H1 (cell line): ENCODE results near the gene TMEM254. TPM values are rescaled to one million over a fixed set of nuclear protein-coding genes. Genes with fewer than 3 reads are reported as not detected.

Source experiments
- CTCF ChIA-PET: fragments of 300-600 bp; sonication (Branson Sonifier 250); formaldehyde crosslinking; loops from one replicate; lab custom pipeline; 2021; ENCODE audit not compliant: partially characterized antibody; lab: Charles Lee
- POLR2A ChIA-PET: fragments of 300-600 bp; sonication (Branson Sonifier 250); formaldehyde crosslinking; loops from one replicate; lab custom pipeline; 2021; ENCODE audit warnings: inconsistent platforms; ENCODE audit not compliant: partially characterized antibody; lab: Charles Lee
- DNase-seq, 2 experiments: peaks; one replicate each; pipeline versions ENCODE4 v3.0.0 to v3.0.0-alpha.2; 2010 to 2022; ENCODE audit warnings: low spot score in 2 of 2, low read depth in 1 of 2, mixed read lengths in 1 of 2
- FAIRE-seq: peaks from 2 replicates; lab custom pipeline; 2011; peaks lifted over from hg19 to GRCh38; lab: Jason Lieb, UNC
- H2AFZ ChIP-seq: 2 replicates; pipeline ENCODE4 v1.8.1; 2012; ENCODE audit warnings: low read length, inconsistent platforms
- H2AK5ac ChIP-seq: 2 replicates; pipeline ENCODE4 v1.6.1; 2013; ENCODE audit warnings: low read depth, low read length
- H2BK120ac ChIP-seq: replicated peaks from 2 replicates; pipeline ENCODE3; 2013; ENCODE audit warnings: low read depth, low read length, inconsistent platforms
- H2BK12ac ChIP-seq: 2 replicates; pipeline ENCODE4 v1.6.1; 2013; ENCODE audit warnings: low read depth, low read length
- H2BK15ac ChIP-seq: 2 replicates; pipeline ENCODE4 v1.6.1; 2013; ENCODE audit warnings: low read length
- H2BK20ac ChIP-seq: 2 replicates; pipeline ENCODE4 v1.6.1; 2013; ENCODE audit warnings: low read length
- H2BK5ac ChIP-seq: 2 replicates; pipeline ENCODE4 v1.6.1; 2013; ENCODE audit warnings: low read depth, low read length
- H3K14ac ChIP-seq: 2 replicates; pipeline ENCODE4 v1.6.1; 2013; ENCODE audit warnings: inconsistent platforms; ENCODE audit not compliant: insufficient read length
- H3K18ac ChIP-seq: 2 replicates; pipeline ENCODE4 v1.6.1; 2013; ENCODE audit warnings: low read length; ENCODE audit errors: extremely low read depth
- H3K23ac ChIP-seq: 2 replicates; pipeline ENCODE4 v1.6.1; 2013; ENCODE audit warnings: inconsistent platforms; ENCODE audit not compliant: insufficient read length
- H3K23me2 ChIP-seq: 2 replicates; pipeline ENCODE4 v1.6.1; 2013; ENCODE audit warnings: low read depth, low read length
- H3K27ac ChIP-seq: 2 replicates; pipeline ENCODE4 v1.6.1; 2011; ENCODE audit warnings: low read depth, low read length, inconsistent platforms
- H3K27me3 ChIP-seq, 4 experiments: replicated peaks in 1 of 4; 1 replicate in 1 of 4; 2 replicates in 3 of 4; pipeline versions ENCODE4 v1.6.1 to v1.8.1; 2011 to 2013; ENCODE audit warnings: low read length in 3 of 4, mild to moderate bottlenecking in 3 of 4, inconsistent platforms in 2 of 4, mixed read lengths in 2 of 4, moderate library complexity in 1 of 4; ENCODE audit not compliant: control insufficient read depth in 3 of 4, insufficient read depth in 3 of 4; ENCODE audit errors: extremely low read depth in 1 of 4
- H3K36me3 ChIP-seq, 4 experiments: 2 replicates each; pipeline versions ENCODE4 v1.6.1 to v1.8.1; 2011 to 2013; ENCODE audit warnings: mild to moderate bottlenecking in 4 of 4, low read length in 3 of 4, moderate library complexity in 2 of 4, control low read depth in 1 of 4, inconsistent platforms in 1 of 4; ENCODE audit not compliant: insufficient read depth in 4 of 4, control insufficient read depth in 2 of 4
- H3K4ac ChIP-seq: replicated peaks from 2 replicates; pipeline ENCODE3; 2013; ENCODE audit warnings: low read length, low read depth, mixed read lengths, inconsistent platforms; ENCODE audit not compliant: insufficient read length
- H3K4me1 ChIP-seq, 4 experiments: replicated peaks in 1 of 4; 1 replicate in 1 of 4; 2 replicates in 3 of 4; pipeline versions ENCODE4 v1.6.1 to v1.8.1; 2011 to 2013; ENCODE audit warnings: low read length in 3 of 4, inconsistent platforms in 2 of 4, mixed read lengths in 1 of 4; ENCODE audit not compliant: insufficient read depth in 4 of 4, control insufficient read depth in 3 of 4
- H3K4me2 ChIP-seq, 2 experiments: 2 replicates each; pipeline versions ENCODE4 v1.6.1 to v1.8.1; 2011 to 2013; ENCODE audit warnings: low read depth in 2 of 2, low read length in 2 of 2, control low read depth in 1 of 2, inconsistent platforms in 1 of 2, mild to moderate bottlenecking in 1 of 2; ENCODE audit not compliant: insufficient read depth in 1 of 2
- H3K4me3 ChIP-seq, 4 experiments: fragments of 200-600, 300-600 bp in 1 of 4; sonication (generic), shearing (Covaris generic), sonication (Bioruptor Twin) in 1 of 4; 2 replicates each; pipeline versions ENCODE4 v1.5.1 to v1.8.1; 2011 to 2016; ENCODE audit warnings: low read length in 4 of 4, low read depth in 3 of 4, control low read depth in 2 of 4, inconsistent platforms in 2 of 4, mild to moderate bottlenecking in 2 of 4, mixed read lengths in 1 of 4, moderate library complexity in 1 of 4; ENCODE audit not compliant: insufficient read depth in 2 of 4; ENCODE audit errors: extremely low read depth in 1 of 4
- H3K56ac ChIP-seq: replicated peaks from 2 replicates; pipeline ENCODE3; 2013; ENCODE audit warnings: low read depth, mild to moderate bottlenecking, mixed read lengths, low read length, inconsistent platforms; ENCODE audit not compliant: insufficient read length
- H3K79me1 ChIP-seq: 2 replicates; pipeline ENCODE4 v1.6.1; 2013; ENCODE audit warnings: low read depth, low read length, control low read depth
- H3K79me2 ChIP-seq, 2 experiments: 2 replicates each; pipeline versions ENCODE4 v1.6.1 to v1.8.1; 2012 to 2013; ENCODE audit warnings: low read length in 2 of 2, mild to moderate bottlenecking in 2 of 2, inconsistent platforms in 1 of 2; ENCODE audit not compliant: insufficient read depth in 2 of 2, control insufficient read depth in 1 of 2
- H3K9ac ChIP-seq, 4 experiments: replicated peaks in 1 of 4; 1 replicate in 1 of 4; 2 replicates in 3 of 4; pipeline versions ENCODE4 v1.6.1 to v1.8.1; 2011 to 2013; ENCODE audit warnings: low read depth in 3 of 4, low read length in 3 of 4, control low read depth in 2 of 4, mild to moderate bottlenecking in 2 of 4, moderate library complexity in 2 of 4, inconsistent platforms in 1 of 4; ENCODE audit errors: extremely low read depth in 1 of 4
- H3K9me3 ChIP-seq, 2 experiments: 2 replicates each; pipeline versions ENCODE4 v1.6.1 to v1.8.1; 2012 to 2013; ENCODE audit warnings: mild to moderate bottlenecking in 2 of 2, moderate library complexity in 2 of 2, control low read depth in 1 of 2, inconsistent platforms in 1 of 2, low read depth in 1 of 2, low read length in 1 of 2, mixed read lengths in 1 of 2; ENCODE audit not compliant: insufficient read depth in 2 of 2
- H4K20me1 ChIP-seq, 2 experiments: replicated peaks in 1 of 2; 2 replicates each; pipeline versions ENCODE3 to v1.8.1; 2011 to 2013; ENCODE audit warnings: inconsistent platforms in 2 of 2, low read length in 2 of 2, mild to moderate bottlenecking in 1 of 2; ENCODE audit not compliant: insufficient read depth in 2 of 2, control insufficient read depth in 1 of 2
- H4K5ac ChIP-seq: 2 replicates; pipeline ENCODE4 v1.6.1; 2013; ENCODE audit warnings: low read length, low read depth, mixed read lengths, inconsistent platforms; ENCODE audit not compliant: insufficient read length
- H4K8ac ChIP-seq: 2 replicates; pipeline ENCODE4 v1.8.0; 2013; ENCODE audit warnings: mild to moderate bottlenecking, moderate library complexity, low read length, inconsistent platforms; ENCODE audit not compliant: insufficient read depth; ENCODE audit errors: extremely low read depth
- H4K91ac ChIP-seq: replicated peaks from 2 replicates; pipeline ENCODE3; 2013; ENCODE audit warnings: low read length, mixed read lengths, inconsistent platforms; ENCODE audit not compliant: insufficient read length
- ASH2L ChIP-seq: fragments of 200-600, 300-600 bp; sonication (generic); IDR thresholded peaks from one replicate; pipeline ENCODE4 v1.7.1; 2017; ENCODE audit warnings: low read length
- CEBPB ChIP-seq: IDR thresholded peaks from 2 replicates; pipeline ENCODE4 v1.6.1; 2012; ENCODE audit warnings: low read depth, low read length
- EP300 ChIP-seq, 2 experiments: IDR thresholded peaks; 1 replicate in 1 of 2; 2 replicates in 1 of 2; pipeline ENCODE4 v1.6.1; 2011 to 2012; ENCODE audit warnings: low read depth in 2 of 2, low read length in 2 of 2, mild to moderate bottlenecking in 2 of 2, borderline replicate concordance in 1 of 2, inconsistent platforms in 1 of 2, moderate library complexity in 1 of 2
- RBBP5 ChIP-seq: IDR thresholded peaks from 2 replicates; pipeline ENCODE4 v1.7.1; 2012; ENCODE audit warnings: low read depth, mild to moderate bottlenecking, inconsistent platforms, low read length, moderate library complexity, borderline replicate concordance
- SAP30 ChIP-seq: fragments of 300-600 bp; sonication (generic); IDR thresholded peaks from 2 replicates; pipeline ENCODE4 v1.7.1; 2012; ENCODE audit warnings: low read length, moderate library complexity, mild to moderate bottlenecking, inconsistent platforms; ENCODE audit not compliant: insufficient read depth, insufficient replicate concordance
- SP1 ChIP-seq: IDR thresholded peaks from 2 replicates; pipeline ENCODE4 v1.6.1; 2011; ENCODE audit warnings: low read depth, low read length
- SP2 ChIP-seq: IDR thresholded peaks from 2 replicates; pipeline ENCODE4 v1.6.1; 2012; ENCODE audit warnings: mild to moderate bottlenecking, low read length, inconsistent platforms
- SUZ12 ChIP-seq: fragments of 200-600 bp; sonication (generic); IDR thresholded peaks from 2 replicates; pipeline ENCODE4 v1.6.1; 2012; ENCODE audit warnings: mild to moderate bottlenecking, inconsistent platforms, low read length, moderate library complexity, mixed read lengths
- TAF1 ChIP-seq: IDR thresholded peaks from 2 replicates; pipeline ENCODE4 v1.6.1; 2011; ENCODE audit warnings: mild to moderate bottlenecking, low read depth, low read length
- TEAD4 ChIP-seq: IDR thresholded peaks from 2 replicates; pipeline ENCODE4 v1.6.1; 2012; ENCODE audit warnings: low read depth, low read length, inconsistent platforms, mixed read lengths
- WGBS, 2 experiments: shearing (Covaris generic) in 1 of 2; methylation state at CpG; one replicate each; pipeline versions ENCODE4 v1.1.6 to v1.1.7; 2013 to 2015; ENCODE audit warnings: low lambda C conversion rate in 2 of 2, mixed read lengths in 2 of 2, inconsistent platforms in 1 of 2, low coverage in 1 of 2, missing lambda C conversion rate in 1 of 2; ENCODE audit not compliant: insufficient replicate concordance in 2 of 2, insufficient coverage in 1 of 2, insufficient read length in 1 of 2; ENCODE audit errors: extremely low coverage in 1 of 2, missing lambda C conversion rate in 1 of 2; 5-methylcytosine and 5-hydroxymethylcytosine counted together
- polyA plus RNA-seq, 7 experiments: library from polyadenylated mRNA; depleted of rRNA in 3 of 7; stranded (reverse) in 5 of 7; unstranded in 2 of 7; fragments of >200 nt in 5 of 7; fragments of 200-250 nt in 2 of 7; gene quantifications; 1 replicate in 5 of 7; 2 replicates in 1 of 7; 4 replicates in 1 of 7; pipeline versions ENCODE4 v1.2.1 to v1.2.3, GENCODE V29; 2011 to 2013; ENCODE audit warnings: missing spikeins in 2 of 7, mixed read lengths in 2 of 7
- total RNA-seq: library from RNA; stranded (reverse); fragmentation: NEBNext Ultra II Directional; extraction: Animal tissue kit (Norgen Biotek cat#: 25700); gene quantifications from 2 replicates; pipeline ENCODE4 v1.2.1, GENCODE V29; 2021

TMEM254 gene
- total and polyA plus RNA-seq, 2 of the 8 experiments (the other 6 are each of a cell fraction or from before 2014, with no cell fraction given) = 26.9 to 61.2 TPM

DNA sequence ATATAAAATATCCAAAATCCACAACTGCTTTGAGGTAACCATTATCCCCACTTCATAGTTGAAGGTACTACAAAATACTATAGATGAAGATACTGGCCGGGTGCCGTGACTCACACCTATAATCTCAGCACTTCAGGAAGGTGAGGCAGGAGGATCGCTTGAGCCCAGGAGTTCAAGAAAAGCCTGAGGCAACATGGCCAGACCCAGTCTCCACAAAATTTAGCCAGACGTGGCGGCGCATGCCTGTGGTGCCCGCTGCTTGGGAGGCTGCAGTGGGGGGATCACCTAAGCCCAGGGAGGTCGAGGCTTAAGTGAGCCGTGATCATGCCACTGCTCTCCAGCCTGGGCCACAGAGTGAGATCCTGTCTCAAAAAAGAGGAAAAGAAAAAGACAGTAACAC, 21.7 kb downstream of the TMEM254 start:
- H3K27me3 ChIP-seq = no peaks in the 10 kb centered on the region
- H3K18ac ChIP-seq = no peak overlapping the region
- H2BK120ac ChIP-seq = no peak overlapping the region
- ChIA-PET POLR2A (no interaction called here), CTCF (interaction anchor here (1.5 kb wide), 1 partner anchor 53 kb away, joined by 3 read pairs; no protein-coding TSS in a partner anchor)
- no peak overlapping the region for H3K27ac ChIP-seq
- H4K20me1 ChIP-seq = no peaks in the 10 kb centered on the region
- H3K14ac ChIP-seq = no peak overlapping the region
- no peak for DNase-seq
- no peak overlapping the region for H3K4me3 ChIP-seq
- FAIRE-seq = no peak
- H2AFZ ChIP-seq = no peak overlapping the region
- H2BK5ac ChIP-seq = no peak overlapping the region
- peaks cover 5 to 23% (median 16%) of the 10 kb centered on the region in 4 experiments; a peak in 6 of 7 replicates for H3K4me1 ChIP-seq
- no peak overlapping the region for H4K91ac ChIP-seq
- H3K23ac ChIP-seq = no peak overlapping the region
- 94% methylated on average over 9 of the region's 9 CpGs; no CpG with 5 or more reads in 1 of the 2 experiments for WGBS, 2 experiments
- no peaks in the 10 kb centered on the region for H3K79me1 ChIP-seq
- H2BK12ac ChIP-seq = 0 out of 2 replicates have a peak overlapping the region, but pooled peaks have one; percentile 3
- H2BK20ac ChIP-seq = no peak overlapping the region
- TF ChIP-seq TEAD4 (no peak), SP1 (no peak), RBBP5 (no peak), SAP30 (no peak), TAF1 (no peak), SP2 (no peak), EP300 (IDR thresholded peaks at IDR 0.05; ENCODE audit: borderline replicate concordance in 1 of 2, low read depth in 2 of 2, low read length in 2 of 2) (no peak), SUZ12 (no peak), ASH2L (no peak), CEBPB (no peak)
- no peak overlapping the region for H3K56ac ChIP-seq
- H3K9ac ChIP-seq = no peak overlapping the region
- no peak overlapping the region for H3K4me2 ChIP-seq
- H4K5ac ChIP-seq = no peak overlapping the region
- H3K23me2 ChIP-seq = no peaks in the 10 kb centered on the region
- no peaks in the 10 kb centered on the region for H3K9me3 ChIP-seq
- H4K8ac ChIP-seq = no peak overlapping the region
- no peak overlapping the region for H2AK5ac ChIP-seq
- no peaks in the 10 kb centered on the region for H3K79me2 ChIP-seq
- no peaks in the 10 kb centered on the region for H3K36me3 ChIP-seq
- no peak overlapping the region for H3K4ac ChIP-seq
- no peak overlapping the region for H2BK15ac ChIP-seq
